Coronary artery (tissue), 2 donors: ENCODE measurements around the gene CCDC192.

Source experiments
- DNase-seq: peaks from one replicate; pipeline ENCODE4 v3.0.0-alpha.2; 2017; ENCODE audit warnings: low spot score
- H3K27ac ChIP-seq, 2 donors: fragments of 200-600 bp; sonication (generic); one replicate each; pipeline ENCODE4 v1.5.1; 2016 to 2019
- H3K4me3 ChIP-seq: fragments of 200-600 bp; sonication (generic); 2 replicates; pipeline ENCODE4 v1.5.1; 2016; ENCODE audit warnings: mild to moderate bottlenecking, moderate library complexity
- TF ChIP-seq, protein P1 (sequence below): fragments of 200-600 bp; sonication (generic); IDR thresholded peaks from one replicate; pipeline ENCODE4 v1.5.1; 2019; ENCODE audit warnings: antibody characterized with exemption

Gene CCDC192

DNA sequence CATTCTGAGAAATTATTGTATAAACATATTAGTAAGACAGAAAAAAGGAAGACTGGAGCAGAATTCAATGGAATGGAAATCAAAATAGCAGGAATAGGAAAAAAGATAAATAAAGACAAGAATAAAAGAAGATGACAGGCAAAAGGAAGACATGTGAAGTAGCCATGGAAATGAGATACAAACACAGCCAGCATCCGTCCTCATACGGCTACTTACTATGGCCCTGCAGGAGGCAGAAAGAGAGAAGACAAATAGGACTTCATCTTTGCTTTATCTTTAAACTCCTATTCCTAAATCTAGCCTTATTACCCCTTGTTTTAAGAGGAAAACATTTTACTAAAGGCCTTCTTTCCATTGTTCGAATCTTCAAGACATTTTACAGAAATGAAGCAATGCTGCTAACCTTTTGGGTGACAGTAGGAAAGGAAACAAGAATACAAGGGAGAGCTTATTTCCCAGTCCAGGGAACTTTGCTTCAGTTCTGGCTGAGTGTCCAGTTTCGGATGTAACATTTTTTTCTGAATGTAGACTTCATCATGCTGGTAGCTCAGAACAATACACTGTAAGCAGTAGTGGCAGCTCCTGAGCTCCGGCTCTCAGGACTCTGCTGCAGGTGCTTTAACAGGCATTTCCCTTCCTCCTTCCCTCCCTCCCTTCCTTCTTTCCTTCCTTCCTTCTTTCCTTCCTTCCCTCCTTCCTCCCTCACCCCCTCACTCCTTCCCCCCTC, 274.0 kb downstream of the CCDC192 start:
- Histone ChIP-seq H3K27ac (no peak overlapping the region), H3K4me3 (no peak overlapping the region)
- TF ChIP-seq, protein P1, sequence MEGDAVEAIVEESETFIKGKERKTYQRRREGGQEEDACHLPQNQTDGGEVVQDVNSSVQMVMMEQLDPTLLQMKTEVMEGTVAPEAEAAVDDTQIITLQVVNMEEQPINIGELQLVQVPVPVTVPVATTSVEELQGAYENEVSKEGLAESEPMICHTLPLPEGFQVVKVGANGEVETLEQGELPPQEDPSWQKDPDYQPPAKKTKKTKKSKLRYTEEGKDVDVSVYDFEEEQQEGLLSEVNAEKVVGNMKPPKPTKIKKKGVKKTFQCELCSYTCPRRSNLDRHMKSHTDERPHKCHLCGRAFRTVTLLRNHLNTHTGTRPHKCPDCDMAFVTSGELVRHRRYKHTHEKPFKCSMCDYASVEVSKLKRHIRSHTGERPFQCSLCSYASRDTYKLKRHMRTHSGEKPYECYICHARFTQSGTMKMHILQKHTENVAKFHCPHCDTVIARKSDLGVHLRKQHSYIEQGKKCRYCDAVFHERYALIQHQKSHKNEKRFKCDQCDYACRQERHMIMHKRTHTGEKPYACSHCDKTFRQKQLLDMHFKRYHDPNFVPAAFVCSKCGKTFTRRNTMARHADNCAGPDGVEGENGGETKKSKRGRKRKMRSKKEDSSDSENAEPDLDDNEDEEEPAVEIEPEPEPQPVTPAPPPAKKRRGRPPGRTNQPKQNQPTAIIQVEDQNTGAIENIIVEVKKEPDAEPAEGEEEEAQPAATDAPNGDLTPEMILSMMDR: no peak
- no peak for DNase-seq

DNA sequence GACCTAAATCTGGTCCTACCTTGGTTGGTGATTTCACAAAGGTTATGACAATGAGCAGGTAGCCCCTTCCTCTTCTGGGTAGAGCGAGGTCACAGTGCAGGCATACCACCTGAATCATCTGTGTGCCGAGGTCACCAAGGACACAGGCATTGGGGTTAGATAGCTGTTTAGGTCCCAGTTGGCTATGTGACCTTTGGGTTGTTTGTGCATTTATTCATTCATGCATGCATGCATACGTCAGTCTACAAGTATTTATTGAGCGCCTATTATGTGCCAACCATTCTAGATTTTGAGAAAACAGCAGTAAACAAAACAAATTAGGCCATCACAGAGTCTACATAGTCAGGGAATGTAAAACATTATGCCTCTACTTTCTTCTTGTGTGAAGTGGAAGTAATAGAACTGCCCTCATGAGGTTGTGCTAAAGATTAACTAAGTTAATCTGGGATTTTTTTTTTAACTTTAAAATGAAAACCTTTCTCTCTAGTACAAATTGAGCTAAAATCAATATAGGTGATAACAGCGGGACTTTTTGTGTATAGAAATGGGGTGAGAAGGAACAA, 275.6 kb downstream of the CCDC192 start:
- DNase-seq: no peak
- TF ChIP-seq, protein P1: no peak
- Histone ChIP-seq H3K4me3 (no peak overlapping the region), H3K27ac (no peak overlapping the region)

DNA sequence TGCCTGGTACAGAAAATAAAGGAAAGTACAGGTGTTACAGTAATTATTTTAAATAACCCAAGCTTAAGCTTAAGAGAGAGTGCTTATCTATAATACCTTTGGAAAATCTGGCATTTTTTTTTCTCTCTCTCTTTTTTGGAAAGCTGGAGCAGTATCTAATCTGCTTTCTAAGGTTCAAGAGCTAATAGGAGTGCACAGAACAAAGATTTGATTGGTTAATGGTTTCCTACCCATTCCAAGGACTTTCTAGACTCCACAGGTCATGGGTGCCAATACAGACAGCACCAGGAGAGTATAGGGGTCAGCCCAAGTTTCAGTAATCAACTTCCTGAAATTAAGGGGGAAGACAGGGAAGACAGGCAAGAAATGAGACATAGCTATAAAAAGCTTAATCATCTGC, 276.3 kb downstream of the CCDC192 start:
- Histone ChIP-seq H3K4me3 (no peak overlapping the region), H3K27ac (no peak overlapping the region)
- TF ChIP-seq, protein P1: no peak
- DNase-seq: no peak

DNA sequence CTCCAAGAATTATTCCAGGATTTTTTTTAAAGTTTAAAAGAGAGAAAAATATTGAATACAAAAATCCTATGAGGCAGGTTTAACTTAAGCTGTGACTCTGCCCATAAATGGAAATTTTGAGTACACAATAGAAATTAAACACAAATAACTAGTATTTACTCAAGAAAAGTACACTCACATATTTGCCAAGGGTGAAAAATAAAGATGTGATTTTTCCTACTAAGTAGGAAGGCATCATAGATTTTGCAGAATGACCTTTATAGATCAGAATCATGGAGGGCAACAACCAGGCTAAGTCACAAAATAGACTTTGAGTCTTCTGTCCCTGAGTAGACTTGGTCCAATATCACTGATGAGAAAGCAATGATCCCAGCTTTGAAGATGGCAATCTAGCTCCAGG, 277.7 kb downstream of the CCDC192 start:
- no peak overlapping the region for H3K27ac ChIP-seq
- no peak overlapping the region for H3K4me3 ChIP-seq
- TF ChIP-seq, protein P1: no peak
- DNase-seq: no peak

DNA sequence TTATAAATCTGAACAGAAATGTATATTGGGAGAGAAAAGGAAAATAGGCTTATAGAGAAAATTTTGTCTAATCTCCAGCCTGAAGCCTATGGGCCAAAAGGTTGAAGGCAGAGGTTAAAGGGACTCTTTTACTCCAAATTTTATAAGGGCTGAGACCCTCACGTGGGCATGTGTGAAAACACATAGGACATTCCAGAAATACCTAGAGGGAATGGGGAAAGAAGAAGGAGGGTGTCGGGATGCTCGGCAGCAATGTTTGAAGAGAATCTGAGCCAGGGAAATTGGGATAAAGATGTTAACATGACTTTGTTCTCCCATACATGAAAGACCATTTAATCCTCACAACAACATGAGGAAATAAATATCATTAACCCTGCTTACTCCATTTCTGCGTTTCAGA, 278.3 kb downstream of the CCDC192 start:
- TF ChIP-seq, protein P1: no peak
- DNase-seq: no peak
- Histone ChIP-seq H3K27ac (no peak overlapping the region), H3K4me3 (no peak overlapping the region)

DNA sequence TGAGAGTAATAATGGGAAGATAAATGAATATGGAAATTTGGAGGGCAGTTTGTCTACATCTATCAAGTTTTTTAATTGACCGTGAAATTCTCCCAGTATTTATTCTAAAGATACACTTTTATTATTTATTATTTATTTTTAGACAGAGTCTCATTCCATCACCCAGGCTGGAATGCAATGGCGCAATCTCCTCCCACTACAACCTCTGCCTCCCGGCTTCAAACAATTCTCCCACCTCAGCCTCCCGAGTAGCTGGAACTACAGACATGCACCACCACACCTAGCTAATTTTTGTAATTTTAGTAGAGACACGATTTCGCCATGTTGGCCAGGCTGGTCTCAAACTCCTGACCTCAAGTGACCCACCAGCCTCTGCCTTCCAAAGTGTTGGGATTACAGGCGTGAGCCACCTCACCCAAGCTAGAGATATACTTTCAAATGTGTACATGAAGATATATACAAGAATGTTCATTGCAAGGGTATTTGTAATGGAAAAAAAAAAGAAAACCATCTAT, 282.7 kb downstream of the CCDC192 start:
- TF ChIP-seq, protein P1: no peak
- Histone ChIP-seq H3K27ac (no peak overlapping the region), H3K4me3 (no peak overlapping the region)
- DNase-seq: no peak
